PC-3 (cell line): ENCODE data around the gene RAB14. TPM values are rescaled to one million over a fixed set of nuclear protein-coding genes. Genes with fewer than 3 reads are reported as not detected.

Experiments
- ATAC-seq: fragments of 200-7000 bp; cut with Tn5 transposase; 2 replicates; pipeline ENCODE4 v1.9.1; 2020; ENCODE audit warnings: mild to moderate bottlenecking, moderate library complexity
- BruUV-seq: library from RNA; stranded (reverse); fragments of 400-500 nt; replicated peaks from 2 replicates; lab custom pipeline; 2021; lab: Mats Ljungman, UMichigan
- CTCF ChIA-PET: fragments of 300-600 bp; sonication (Branson Sonifier 250); formaldehyde crosslinking; loops from one replicate; lab custom pipeline; 2022; ENCODE audit warnings: antibody characterized with exemption; lab: Charles Lee
- POLR2A ChIA-PET: fragments of 300-600 bp; sonication (Branson Sonifier 250); formaldehyde crosslinking; loops from one replicate; lab custom pipeline; 2022; ENCODE audit warnings: antibody characterized with exemption; ENCODE audit not compliant: unreplicated experiment; lab: Charles Lee
- DNase-seq: peaks from one replicate; pipeline ENCODE4 v3.0.0-alpha.2; 2015
- H2AFZ ChIP-seq: fragments of 300-600 bp; sonication (generic); 2 replicates; pipeline ENCODE4 v1.6.0; 2016; ENCODE audit warnings: antibody characterized with exemption, low read length
- H3F3A ChIP-seq: fragments of 300-600 bp; sonication (generic); one replicate; pipeline ENCODE4 v1.6.0; 2017; ENCODE audit warnings: antibody characterized with exemption, low read length, control low read depth, mild to moderate bottlenecking; ENCODE audit not compliant: unreplicated experiment
- H3K27ac ChIP-seq: fragments of 300-600 bp; sonication (generic); 2 replicates; pipeline ENCODE4 v1.5.1; 2016; ENCODE audit warnings: mild to moderate bottlenecking, low read length
- H3K27me3 ChIP-seq: fragments of 300-600 bp; sonication (generic); 2 replicates; pipeline ENCODE4 v1.6.1; 2016; ENCODE audit warnings: low read length, mixed read lengths
- H3K36me3 ChIP-seq: fragments of 300-600 bp; sonication (generic); 2 replicates; pipeline ENCODE4 v1.6.1; 2016; ENCODE audit warnings: low read depth, mixed run types, low read length, mixed read lengths
- H3K4me1 ChIP-seq: fragments of 300-600 bp; sonication (generic); 2 replicates; pipeline ENCODE4 v1.5.1; 2016; ENCODE audit warnings: low read length; ENCODE audit not compliant: insufficient read depth
- H3K4me2 ChIP-seq: fragments of 300-600 bp; sonication (generic); 2 replicates; pipeline ENCODE4 v1.6.0; 2016; ENCODE audit warnings: low read length
- H3K4me3 ChIP-seq: fragments of 300-600 bp; sonication (generic); 2 replicates; pipeline ENCODE4 v1.5.1; 2016; ENCODE audit warnings: mild to moderate bottlenecking, low read length, mixed read lengths
- H3K79me2 ChIP-seq: fragments of 300-600 bp; sonication (generic); 2 replicates; pipeline ENCODE4 v1.6.1; 2017; ENCODE audit warnings: low read length, mixed read lengths
- H3K9ac ChIP-seq: fragments of 300-600 bp; sonication (generic); 2 replicates; pipeline ENCODE4 v1.6.0; 2016; ENCODE audit warnings: mild to moderate bottlenecking, low read length
- H3K9me2 ChIP-seq: fragments of 300-600 bp; sonication (generic); replicated peaks from 2 replicates; pipeline ENCODE4 v1.6.1; 2016; ENCODE audit warnings: mixed run types, low read length, mixed read lengths
- H3K9me3 ChIP-seq: fragments of 300-600 bp; sonication (generic); 2 replicates; pipeline ENCODE4 v1.6.1; 2016; ENCODE audit warnings: low read length, mixed read lengths
- H4K20me1 ChIP-seq: fragments of 300-600 bp; sonication (generic); 2 replicates; pipeline ENCODE4 v1.6.1; 2016; ENCODE audit warnings: low read length, mixed read lengths
- EZH2 ChIP-seq: fragments of 300-600 bp; sonication (generic); IDR thresholded peaks from one replicate; pipeline ENCODE4 v1.6.1; 2017; ENCODE audit warnings: antibody characterized with exemption, mild to moderate bottlenecking, low read length; ENCODE audit not compliant: unreplicated experiment
- EZH2phosphoT487 ChIP-seq: fragments of 300-600 bp; sonication (generic); IDR thresholded peaks from 2 replicates; pipeline ENCODE4 v1.6.1; 2018; ENCODE audit warnings: mild to moderate bottlenecking, antibody characterized with exemption, low read length, borderline replicate concordance
- intact Hi-C: fragments of 100-400 bp; cut with micrococcal nuclease; formaldehyde crosslinking; loops from 2 replicates; pipeline ENCODE4 v1.9.0; 2023
- total RNA-seq: library from RNA; depleted of rRNA; stranded (reverse); fragments of >200 nt; gene quantifications from 2 replicates; pipeline ENCODE4 v1.2.3, GENCODE V29; 2014
- TF ChIP-seq, protein P1 (sequence below): fragments of 300-600 bp; sonication (generic); conservative IDR thresholded peaks from 2 replicates; pipeline ENCODE4 v1.5.1; 2017; ENCODE audit warnings: antibody characterized with exemption, low read depth, mild to moderate bottlenecking, low read length

Gene RAB14
- total RNA-seq, 1 experiment from 2014 or later, result 13.8 TPM

DNA sequence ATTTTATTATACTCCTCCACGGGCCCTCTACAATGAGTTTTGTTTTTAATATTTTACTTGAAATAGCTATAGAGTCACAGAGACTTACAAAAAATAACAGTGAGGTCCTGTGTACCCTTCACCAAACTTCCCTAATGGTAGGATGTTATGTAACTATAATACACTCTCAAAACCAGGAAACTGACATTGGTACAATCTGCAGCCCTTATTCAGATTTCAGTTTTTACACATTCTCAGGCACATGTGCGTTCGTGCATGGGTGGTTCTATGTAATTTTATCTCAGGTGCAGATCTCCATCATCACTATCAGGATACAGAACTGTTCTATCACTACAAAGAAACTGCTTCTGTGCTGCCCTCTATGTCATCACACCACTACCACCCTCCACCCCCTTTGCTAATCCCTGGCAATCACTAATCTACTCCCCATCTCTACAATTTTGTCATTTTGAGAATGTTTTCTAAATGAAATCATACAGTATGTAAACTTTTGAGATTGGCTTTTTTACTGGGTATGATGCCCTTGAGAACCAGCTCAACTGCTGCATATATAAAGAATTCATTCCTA lies 16.4 kb downstream of the RAB14 start:
- Histone ChIP-seq H3K9me3 (no peaks in the 10 kb centered on the region), H3K9ac (no peak overlapping the region), H3K4me2 (no peak overlapping the region), H3K27ac (no peak overlapping the region), H3K79me2 (peaks cover 53% of the 10 kb centered on the region), H3K4me3 (no peak overlapping the region), H3K27me3 (no peaks in the 10 kb centered on the region), H4K20me1 (peaks cover 17% of the 10 kb centered on the region; the same call in 1 of the 2 replicates), H2AFZ (no peak overlapping the region), H3K9me2 (no peaks in the 10 kb centered on the region), H3K36me3 (peaks cover 35% of the 10 kb centered on the region), H3K4me1 (no peaks in the 10 kb centered on the region), H3F3A (no peaks in the 10 kb centered on the region)
- ChIA-PET POLR2A (interaction anchor here (0.7 kb wide), 1 partner anchor 13 kb away, joined by 4 read pairs; no protein-coding TSS in a partner anchor), CTCF (no interaction called here)
- DNase-seq, result no peak
- no TSS peak for BruUV-seq
- ATAC-seq, result no peak
- intact Hi-C loops, result no loop called here
- TF ChIP-seq EZH2phosphoT487 (no peak), EZH2 (no peak)
- TF ChIP-seq, protein P1, sequence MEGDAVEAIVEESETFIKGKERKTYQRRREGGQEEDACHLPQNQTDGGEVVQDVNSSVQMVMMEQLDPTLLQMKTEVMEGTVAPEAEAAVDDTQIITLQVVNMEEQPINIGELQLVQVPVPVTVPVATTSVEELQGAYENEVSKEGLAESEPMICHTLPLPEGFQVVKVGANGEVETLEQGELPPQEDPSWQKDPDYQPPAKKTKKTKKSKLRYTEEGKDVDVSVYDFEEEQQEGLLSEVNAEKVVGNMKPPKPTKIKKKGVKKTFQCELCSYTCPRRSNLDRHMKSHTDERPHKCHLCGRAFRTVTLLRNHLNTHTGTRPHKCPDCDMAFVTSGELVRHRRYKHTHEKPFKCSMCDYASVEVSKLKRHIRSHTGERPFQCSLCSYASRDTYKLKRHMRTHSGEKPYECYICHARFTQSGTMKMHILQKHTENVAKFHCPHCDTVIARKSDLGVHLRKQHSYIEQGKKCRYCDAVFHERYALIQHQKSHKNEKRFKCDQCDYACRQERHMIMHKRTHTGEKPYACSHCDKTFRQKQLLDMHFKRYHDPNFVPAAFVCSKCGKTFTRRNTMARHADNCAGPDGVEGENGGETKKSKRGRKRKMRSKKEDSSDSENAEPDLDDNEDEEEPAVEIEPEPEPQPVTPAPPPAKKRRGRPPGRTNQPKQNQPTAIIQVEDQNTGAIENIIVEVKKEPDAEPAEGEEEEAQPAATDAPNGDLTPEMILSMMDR, result no peak

DNA sequence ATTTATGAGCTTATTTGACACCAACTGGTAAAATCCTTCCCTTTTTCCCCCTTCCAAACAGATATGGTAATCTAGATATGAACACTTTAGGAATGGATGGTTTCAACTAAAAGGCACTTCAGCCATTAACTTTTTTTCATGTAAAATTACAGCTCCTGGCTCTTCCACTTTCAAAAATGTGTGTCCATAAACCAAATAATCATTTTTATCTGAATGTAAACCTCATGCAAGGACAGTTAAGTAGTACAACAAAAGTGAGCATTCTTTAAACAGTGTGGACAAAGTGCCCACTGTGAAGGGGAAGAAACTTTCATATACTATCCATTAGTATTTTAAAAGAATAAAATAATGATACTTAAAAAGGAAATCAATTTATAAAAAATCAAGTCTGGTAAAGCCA lies 17.2 kb downstream of the RAB14 start:
- H3K36me3 ChIP-seq, result peaks cover 40% of the 10 kb centered on the region
- DNase-seq (no peak), ATAC-seq (no peak)
- no peaks in the 10 kb centered on the region for H3K9me3 ChIP-seq
- H3K4me2 ChIP-seq, result no peak overlapping the region
- no peaks in the 10 kb centered on the region for H3K9me2 ChIP-seq
- H3K4me3 ChIP-seq, result no peak overlapping the region
- no peaks in the 10 kb centered on the region for H3F3A ChIP-seq
- no peak overlapping the region for H3K9ac ChIP-seq
- H2AFZ ChIP-seq, result no peak overlapping the region
- intact Hi-C loops, result no loop called here
- no peak overlapping the region for H3K27ac ChIP-seq
- no peak for TF ChIP-seq EZH2
- TF ChIP-seq, protein P1, result no peak
- no peak for TF ChIP-seq EZH2phosphoT487
- no TSS peak for BruUV-seq
- ChIA-PET POLR2A (no interaction called here), CTCF (no interaction called here)
- no peaks in the 10 kb centered on the region for H3K27me3 ChIP-seq
- peaks cover 45% of the 10 kb centered on the region for H3K79me2 ChIP-seq
- H4K20me1 ChIP-seq, result peaks cover 17% of the 10 kb centered on the region; the same call in 1 of the 2 replicates
- H3K4me1 ChIP-seq, result no peaks in the 10 kb centered on the region

DNA sequence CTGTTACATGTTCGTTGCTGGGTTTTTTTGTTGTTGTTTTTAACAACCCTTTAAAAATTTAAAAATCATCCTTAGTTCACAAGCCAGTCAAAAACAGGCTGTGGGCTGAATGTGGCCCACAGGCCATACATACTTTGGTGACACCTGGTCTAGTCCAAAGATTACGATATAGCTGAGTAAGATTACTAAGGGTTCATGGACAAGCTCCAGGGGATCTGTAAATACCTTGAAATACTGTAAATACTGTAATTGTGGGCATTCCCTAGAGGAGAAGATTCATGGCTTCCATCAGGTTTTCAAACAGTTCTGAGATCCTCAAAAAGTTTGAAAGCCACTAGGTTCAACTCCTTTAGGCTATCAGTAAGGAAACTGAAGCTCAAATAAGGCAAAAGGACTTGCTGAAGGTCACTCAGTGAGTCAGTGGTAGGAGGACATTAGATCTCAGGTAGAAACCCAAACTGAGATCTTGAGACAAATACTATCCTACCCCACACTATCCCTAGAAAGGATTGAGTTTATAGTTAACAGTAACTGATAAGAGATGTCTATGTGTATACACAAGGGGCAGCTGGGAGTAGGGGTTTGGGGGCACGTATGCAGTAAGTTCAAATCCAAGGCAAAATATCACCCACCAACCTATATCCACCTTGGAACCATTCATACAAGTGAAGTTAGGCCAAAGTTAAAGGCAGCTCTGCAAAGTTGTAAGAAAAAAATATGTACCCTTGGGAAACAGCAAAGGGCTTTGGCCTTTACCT lies 17.8 kb downstream of the RAB14 start:
- no peak overlapping the region for H3K4me3 ChIP-seq
- ATAC-seq, result no peak
- H3K4me1 ChIP-seq, result no peaks in the 10 kb centered on the region
- peaks cover 13% of the 10 kb centered on the region; the same call in 1 of the 2 replicates for H4K20me1 ChIP-seq
- H3K9ac ChIP-seq, result no peak overlapping the region
- ChIA-PET CTCF (no interaction called here), POLR2A (no interaction called here)
- no TSS peak for BruUV-seq
- no peak overlapping the region for H3K27ac ChIP-seq
- TF ChIP-seq, protein P1, result no peak
- TF ChIP-seq EZH2phosphoT487 (no peak), EZH2 (no peak)
- intact Hi-C loops, result no loop called here
- H3K9me2 ChIP-seq, result no peaks in the 10 kb centered on the region
- H3K27me3 ChIP-seq, result no peaks in the 10 kb centered on the region
- no peak overlapping the region for H3K4me2 ChIP-seq
- H3K36me3 ChIP-seq, result peaks cover 41% of the 10 kb centered on the region
- no peak for DNase-seq
- no peaks in the 10 kb centered on the region for H3K9me3 ChIP-seq
- no peak overlapping the region for H2AFZ ChIP-seq
- peaks cover 39% of the 10 kb centered on the region for H3K79me2 ChIP-seq
- H3F3A ChIP-seq, result no peaks in the 10 kb centered on the region
